Astrocyte (in vitro differentiated cells and primary cell): Measurements from ENCODE around the gene KRTAP19-6.

ENCODE experiments used
- CTCF ChIP-seq: IDR thresholded peaks from 2 replicates; pipeline ENCODE4 v1.5.1; 2011; ENCODE audit warnings: low read depth, mild to moderate bottlenecking, inconsistent platforms, low read length, moderate library complexity; ENCODE audit not compliant: insufficient read depth
- EZH2 ChIP-seq: IDR thresholded peaks from 2 replicates; pipeline ENCODE4 v1.6.1; 2012; ENCODE audit warnings: mild to moderate bottlenecking, low read length, inconsistent platforms; ENCODE audit not compliant: insufficient read depth

GRCh38 chr21:30518876-30519275 is 22.8 kb downstream of the KRTAP19-6 start:
- no peak for TF ChIP-seq CTCF
- no peak for TF ChIP-seq EZH2
